Superior temporal gyrus (tissue), 1 donor: Measurements from ENCODE around the gene TMEM207.
"Not testable (repeated sequence)": the region's sequence is repeated elsewhere in the genome, so short reads cannot be mapped to it uniquely, and the experiment has no call there.

Experiments used
- DNase-seq: peaks from one replicate; pipeline ENCODE4 v3.0.0-alpha.2; 2016; ENCODE audit errors: extremely low spot score

The TMEM207 gene

DNA sequence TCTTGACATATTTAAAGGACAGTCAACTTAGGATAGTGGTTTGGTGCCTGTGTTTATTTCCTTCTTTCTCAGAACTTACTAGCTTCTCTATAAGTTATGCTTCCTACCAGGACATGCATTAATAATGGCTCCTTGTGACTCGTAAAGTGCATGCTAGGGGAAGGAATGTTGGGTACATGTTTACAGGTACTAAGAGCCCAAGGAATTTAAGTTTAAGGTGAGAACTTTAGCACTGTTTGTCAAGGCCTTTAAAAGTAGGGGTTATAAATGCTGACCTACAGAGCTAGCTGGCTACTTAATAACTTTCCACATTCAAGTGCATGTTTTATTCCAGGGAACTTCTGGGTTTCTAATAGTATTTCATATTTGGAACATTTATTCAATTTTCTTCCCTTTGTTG is at the start of gene TMEM207:
TMEM207 (minus strand) TSS at position 101 of the 400 bp plus-strand sequence; CDS start at position 9, 92 bp downstream.
- no peak for DNase-seq

DNA sequence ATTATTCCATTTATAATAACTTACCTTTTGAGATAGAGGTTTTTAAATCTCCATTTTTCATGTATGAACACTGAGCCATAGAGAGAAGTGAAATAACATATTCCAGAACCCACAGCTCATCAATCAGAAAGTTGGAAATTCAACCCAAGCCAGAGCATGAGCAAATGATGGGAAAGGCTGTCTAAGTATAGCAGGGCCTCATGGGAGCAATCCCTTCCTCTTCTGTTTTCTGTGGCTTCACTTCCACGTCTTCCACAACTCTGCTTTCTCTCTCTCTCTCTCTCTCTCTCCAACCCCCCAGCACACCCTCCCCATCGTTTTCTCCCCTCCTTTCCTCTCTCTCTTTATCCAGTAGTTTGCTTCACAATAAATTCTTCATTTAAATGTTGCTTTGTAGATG is 49.4 kb upstream of the TMEM207 start:
- no peak for DNase-seq

DNA sequence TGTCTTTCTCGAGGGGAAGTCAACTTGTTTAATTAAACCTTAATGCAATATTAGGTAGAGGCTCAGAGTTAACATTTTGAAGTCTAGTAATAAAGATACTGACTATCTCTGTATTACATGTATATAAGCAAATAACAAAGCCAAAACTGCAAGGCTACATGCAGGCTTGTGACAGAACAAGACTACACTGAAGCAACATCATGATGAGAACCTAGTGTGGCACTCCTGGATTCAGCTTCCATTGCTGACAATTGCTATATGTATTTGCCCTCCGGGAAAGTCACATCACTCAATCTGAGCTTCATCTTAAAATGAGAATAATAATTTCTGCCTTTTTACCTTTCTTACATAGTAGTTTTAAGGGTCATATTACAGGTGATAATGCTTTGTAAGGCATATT is 48.6 kb upstream of the TMEM207 start:
- no peak for DNase-seq

DNA sequence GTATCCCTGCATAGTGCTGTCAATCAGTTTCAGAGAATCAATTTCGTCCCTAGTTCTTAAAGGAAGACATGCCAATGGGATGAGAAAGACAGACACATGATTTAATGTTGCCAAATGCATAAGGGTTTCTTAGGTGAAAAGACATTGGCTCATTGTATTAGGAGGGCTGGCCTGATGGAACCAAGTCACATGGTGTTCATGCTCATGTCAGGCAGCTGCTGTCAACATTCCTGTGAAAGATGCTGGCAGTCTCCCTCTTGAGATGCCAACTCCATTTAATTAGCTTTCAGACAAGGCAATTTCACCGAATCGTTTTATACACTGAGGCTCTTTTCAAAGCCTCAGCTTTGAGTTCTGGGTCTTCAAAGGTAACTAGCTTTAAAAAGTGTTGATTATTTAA is 48.1 kb upstream of the TMEM207 start:
- DNase-seq = no peak

DNA sequence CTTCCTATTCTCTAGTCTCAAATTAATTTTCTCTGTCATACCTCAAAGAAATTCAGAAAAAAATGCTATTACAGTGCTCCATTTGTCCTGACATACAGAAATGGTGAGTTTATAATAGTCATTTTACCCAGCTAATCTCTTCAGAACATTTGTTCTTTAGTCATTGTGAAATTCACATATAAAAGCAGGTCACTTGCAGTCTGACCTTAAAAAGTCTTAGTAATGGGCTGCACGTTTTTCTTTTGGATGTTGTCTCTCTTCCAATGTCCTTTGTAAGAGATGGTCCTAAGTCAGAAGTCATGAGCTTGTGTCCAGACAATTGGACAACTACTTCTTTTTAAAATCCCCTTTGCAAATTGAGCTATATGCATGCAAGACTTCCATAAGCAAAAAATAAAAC is 47.2 kb upstream of the TMEM207 start:
- DNase-seq = no peak

DNA sequence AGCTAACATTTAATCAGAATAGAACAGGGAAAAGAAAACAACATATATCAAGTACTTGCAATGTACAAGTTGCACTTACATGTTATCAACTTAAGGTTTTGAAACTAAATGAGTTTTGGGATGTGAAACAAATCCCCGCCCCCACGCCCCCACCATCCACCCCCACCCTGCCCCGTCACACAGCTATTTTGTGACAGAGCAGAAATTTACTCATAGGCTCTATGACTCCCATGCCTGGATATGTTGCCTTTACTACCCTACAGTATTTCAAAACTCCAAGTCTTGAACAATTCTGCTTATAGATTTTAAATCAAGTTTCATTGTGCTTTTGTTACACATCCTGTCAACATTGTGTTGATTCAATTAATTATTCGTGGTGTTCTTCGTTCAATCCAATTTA is 46.1 kb upstream of the TMEM207 start:
- DNase-seq = no peak

GRCh38 chr3:190495354-190495753 is 45.7 kb upstream of the TMEM207 start:
- DNase-seq = no peak

DNA sequence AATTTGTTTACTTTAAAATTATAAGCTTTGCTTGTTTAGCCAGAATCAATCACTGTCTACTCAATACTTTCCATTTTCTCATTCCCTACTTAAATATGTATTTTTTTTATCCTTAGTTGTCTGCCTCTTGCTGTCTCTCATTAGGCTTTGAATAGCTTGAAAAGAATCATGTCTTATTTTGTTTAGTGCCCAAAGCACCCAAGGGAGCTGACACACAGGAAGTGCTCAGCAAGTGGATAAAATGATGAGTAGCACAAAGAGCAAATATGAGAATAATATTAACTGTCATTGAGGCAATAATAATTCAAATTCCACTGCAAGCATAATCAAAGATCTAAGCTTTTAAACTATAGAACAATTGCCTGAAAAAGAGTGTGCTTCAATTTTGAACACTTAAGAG is 45.2 kb upstream of the TMEM207 start:
- DNase-seq = no peak

DNA sequence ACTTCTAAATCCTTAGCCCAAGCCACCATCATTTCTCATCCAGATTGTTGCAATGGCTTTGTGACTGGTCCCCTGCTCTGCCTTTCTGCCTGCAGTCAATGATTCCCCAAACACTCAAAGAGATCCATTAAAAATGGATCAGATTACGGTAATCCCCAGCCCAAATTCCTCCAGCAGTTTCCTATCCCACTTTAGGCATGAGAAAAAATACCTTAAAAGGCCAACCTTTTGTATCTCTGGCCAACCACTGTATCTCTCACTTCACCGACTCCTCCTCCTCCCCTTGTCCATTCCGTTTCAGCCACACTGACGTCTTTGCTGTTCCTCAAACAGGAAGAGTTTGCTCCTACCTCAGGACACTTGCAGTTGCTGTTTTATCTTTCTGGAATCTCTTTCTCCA is 43.3 kb upstream of the TMEM207 start:
- no peak for DNase-seq

GRCh38 chr3:190492129-190492528 is 42.4 kb upstream of the TMEM207 start:
- DNase-seq = no peak

DNA sequence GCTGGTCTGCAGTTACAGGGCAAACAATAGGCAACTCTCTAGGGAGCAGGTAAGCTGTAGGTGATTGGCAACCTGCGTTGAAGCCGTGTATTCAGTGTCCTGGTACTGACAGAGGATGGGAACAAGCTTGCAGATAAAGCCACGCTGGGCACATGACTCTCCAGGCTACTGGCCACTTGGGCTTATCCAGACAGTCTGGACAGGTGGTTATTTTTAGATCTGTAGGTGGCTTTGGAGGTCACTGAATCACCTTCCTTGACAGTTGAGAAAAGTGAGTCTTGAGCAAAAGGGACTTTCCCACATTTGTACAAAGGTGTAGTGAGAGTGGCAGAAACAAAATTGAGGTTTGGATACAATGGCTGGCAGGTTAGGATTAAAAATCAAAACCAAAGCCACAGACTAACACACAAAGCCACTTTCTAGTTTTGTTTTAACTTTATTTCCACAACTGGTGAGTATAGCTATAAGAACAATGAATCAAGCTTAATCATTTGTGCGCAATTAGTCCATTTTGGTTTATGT is 41.9 kb upstream of the TMEM207 start:
- no peak for DNase-seq

- DNase-seq = no peak
Measured at GRCh38 chr3:190486908-190487607, 37.4 kb upstream of the TMEM207 start.

- no peak for DNase-seq
Measured at GRCh38 chr3:190486533-190486864, 36.8 kb upstream of the TMEM207 start.

DNA sequence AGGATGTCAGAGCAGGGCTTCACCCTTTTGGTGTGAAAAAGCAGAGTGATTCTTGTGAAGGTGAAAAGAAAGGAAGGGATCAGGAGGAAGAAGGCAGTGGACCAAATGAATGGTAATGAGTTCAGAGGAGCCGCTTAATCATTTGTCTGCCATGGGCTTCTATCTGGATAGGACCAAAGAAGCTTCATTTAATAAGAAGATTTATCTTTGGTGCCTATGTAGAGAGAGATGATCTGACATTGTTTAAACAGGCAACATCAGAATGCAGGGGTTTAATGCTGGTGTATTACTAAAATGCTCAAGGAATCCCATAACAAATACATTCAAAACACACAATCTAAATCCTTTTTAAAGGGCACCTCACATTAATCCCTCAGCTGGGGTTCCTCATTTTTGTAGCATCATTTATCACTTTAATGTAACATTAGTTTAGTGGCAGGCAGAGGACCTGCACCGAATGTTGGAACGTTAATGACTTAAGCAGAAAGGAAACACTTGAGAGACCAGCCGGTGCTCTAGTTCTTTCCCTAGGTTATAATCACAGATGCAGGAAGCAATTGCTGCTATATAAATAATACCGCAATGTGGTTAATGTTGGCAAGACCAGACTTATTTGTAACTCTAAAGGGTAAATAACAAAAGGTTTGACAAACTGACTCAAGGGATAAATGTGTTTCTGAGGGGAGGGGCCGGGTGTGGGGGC is 36.3 kb upstream of the TMEM207 start:
- no peak for DNase-seq

DNA sequence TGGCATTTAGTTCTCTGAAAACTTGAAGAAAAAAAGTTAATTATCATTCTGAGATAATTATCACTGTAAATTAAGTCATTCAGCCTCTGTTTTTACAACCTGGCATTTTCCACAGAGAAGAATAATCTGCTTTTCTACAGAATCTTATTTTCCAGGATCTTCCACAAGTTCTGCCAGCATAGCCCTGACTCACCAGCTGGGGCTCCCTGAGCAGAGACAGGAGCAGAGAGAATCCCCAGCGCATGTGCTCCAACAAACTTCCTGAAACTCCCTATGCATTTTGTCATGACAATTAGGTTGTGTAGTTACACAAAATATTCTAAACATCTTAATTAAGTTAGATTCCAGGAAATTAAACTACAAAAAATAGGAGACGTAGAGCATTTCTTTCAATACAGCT is 32.1 kb upstream of the TMEM207 start:
- DNase-seq = no peak

DNA sequence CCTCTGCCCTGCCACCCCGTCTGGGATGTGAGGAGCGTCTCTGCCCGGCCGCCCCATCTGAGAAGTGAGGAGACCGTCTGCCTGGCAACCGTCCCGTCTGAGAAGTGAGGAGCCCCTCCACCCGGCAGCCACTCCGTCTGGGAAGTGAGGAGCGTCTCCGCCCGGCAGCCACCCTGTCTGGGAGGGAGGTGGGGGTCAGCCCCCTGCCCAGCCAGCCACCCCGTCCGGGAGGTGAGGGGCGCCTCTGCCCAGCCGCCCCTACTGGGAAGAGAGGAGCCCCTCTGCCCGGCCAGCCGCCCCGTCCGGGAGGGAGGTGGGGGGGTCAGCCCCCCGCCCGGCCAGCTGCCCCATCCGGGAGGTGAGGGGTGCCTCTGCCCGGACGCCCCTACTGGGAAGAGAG is 23.6 kb upstream of the TMEM207 start:
- DNase-seq = not testable (repeated sequence)

- no peak for DNase-seq
Measured at GRCh38 chr3:190467922-190468321, 18.2 kb upstream of the TMEM207 start.

- no peak for DNase-seq
Measured at GRCh38 chr3:190458040-190458439, 8.3 kb upstream of the TMEM207 start.

GRCh38 chr3:190456770-190457169 is 7.1 kb upstream of the TMEM207 start:
- DNase-seq = no peak

DNA sequence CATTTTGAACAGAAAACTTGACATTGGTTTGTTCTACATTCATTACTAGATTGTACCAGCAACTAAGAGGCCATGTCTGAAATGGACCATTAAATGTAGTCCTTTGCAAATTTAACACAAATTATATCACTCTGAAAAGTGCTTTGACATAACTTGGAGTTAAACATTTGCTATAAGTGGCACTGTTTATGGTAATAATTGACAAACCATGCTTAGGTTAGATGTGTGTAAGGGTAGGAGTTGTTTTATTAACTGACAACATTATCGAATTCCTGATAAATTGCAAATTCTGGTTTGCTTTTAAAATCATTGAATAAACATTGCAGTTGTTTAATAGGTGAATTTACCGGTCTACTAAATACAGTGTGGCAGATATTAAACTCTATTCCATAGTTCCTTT is 6.1 kb upstream of the TMEM207 start:
- no peak for DNase-seq

DNA sequence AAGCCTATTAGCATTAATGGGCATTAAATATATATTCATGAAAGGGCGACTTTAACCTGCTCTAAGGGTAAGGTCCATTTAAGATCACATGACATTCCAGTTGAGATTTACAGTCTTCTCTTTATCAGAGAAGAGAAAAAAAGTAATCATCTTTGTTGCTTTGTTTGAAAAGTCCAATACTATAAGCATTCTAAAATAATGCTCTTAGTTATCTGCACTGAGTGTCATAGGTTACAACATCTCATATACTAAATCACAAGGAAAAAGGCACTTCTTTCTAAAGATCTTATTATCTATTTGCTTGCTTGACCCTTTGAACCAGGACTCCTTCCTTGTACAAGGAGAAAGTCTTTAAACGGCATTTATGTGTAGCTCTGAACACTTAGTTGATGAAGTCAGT is 1.4 kb downstream of the TMEM207 start:
- no peak for DNase-seq

- DNase-seq = no peak
Measured at GRCh38 chr3:190446573-190447279, 3.0 kb downstream of the TMEM207 start.
